Activated effector memory CD4-positive, alpha-beta T cell treated with anti-CD3 and anti-CD28 coated beads, Interleukin-2, amount 50 U/mL, for 16 hours (primary cell): ENCODE measurements around the gene PHF10.
"Not testable (repeated sequence)": the region's sequence is repeated elsewhere in the genome, so short reads cannot be mapped to it uniquely, and the experiment has no call there.

Source experiments
- DNase-seq: peaks from one replicate; pipeline ENCODE4 v3.0.0-alpha.2; 2020

The PHF10 gene

GRCh38 chr6:169722362-169723199 is 1.7 kb downstream of the PHF10 start:
- DNase-seq: peak; percentile 78

- DNase-seq: no peak
Observed at GRCh38 chr6:169720207-169720855, 4.0 kb downstream of the PHF10 start.

GRCh38 chr6:169719117-169719516 is 5.2 kb downstream of the PHF10 start:
- no peak for DNase-seq

GRCh38 chr6:169714595-169714994 is 9.7 kb downstream of the PHF10 start:
- DNase-seq: no peak

- DNase-seq: no peak
Observed at GRCh38 chr6:169714178-169714577, 10.1 kb downstream of the PHF10 start.

GRCh38 chr6:169710009-169710408 is 14.3 kb downstream of the PHF10 start:
- no peak for DNase-seq

GRCh38 chr6:169709293-169709692 is 15.0 kb downstream of the PHF10 start:
- DNase-seq: no peak

- DNase-seq: no peak
Observed at GRCh38 chr6:169707772-169708171, 16.5 kb downstream of the PHF10 start.

- DNase-seq: no peak
Observed at GRCh38 chr6:169702840-169703246, 21.5 kb downstream of the PHF10 start.

GRCh38 chr6:169701954-169702839 is 22.1 kb downstream of the PHF10 start, which contains the start of the genes C6orf120 and WDR27:
Gene C6orf120, plus strand, starts transcription at chr6:169702126. Its CDS starts 334 bp downstream, at chr6:169702460.
Gene WDR27, minus strand, starts transcription at chr6:169702029. Its CDS starts 13,024 bp downstream, at chr6:169689005.
- peak; percentile 100 for DNase-seq

GRCh38 chr6:169701311-169701953 is 22.9 kb downstream of the PHF10 start:
- DNase-seq: no peak

- no peak for DNase-seq
Observed at GRCh38 chr6:169700296-169700695, 24.0 kb downstream of the PHF10 start.

- not testable (repeated sequence) for DNase-seq
Observed at GRCh38 chr6:169697115-169697514, 27.2 kb downstream of the PHF10 start.

GRCh38 chr6:169695131-169695530 is 29.2 kb downstream of the PHF10 start:
- DNase-seq: no peak

GRCh38 chr6:169692516-169692915 is 31.8 kb downstream of the PHF10 start:
- no peak for DNase-seq

- no peak for DNase-seq
Observed at GRCh38 chr6:169691260-169691659, 33.0 kb downstream of the PHF10 start.

- no peak for DNase-seq
Observed at GRCh38 chr6:169689287-169689686, 35.0 kb downstream of the PHF10 start.

GRCh38 chr6:169685860-169686259 is 38.4 kb downstream of the PHF10 start:
- no peak for DNase-seq

GRCh38 chr6:169684056-169684455 is 40.2 kb downstream of the PHF10 start:
- no peak for DNase-seq

GRCh38 chr6:169678342-169678741 is 46.0 kb downstream of the PHF10 start:
- no peak for DNase-seq

- no peak for DNase-seq
Observed at GRCh38 chr6:169677096-169677495, 47.2 kb downstream of the PHF10 start.

- no peak for DNase-seq
Observed at GRCh38 chr6:169675011-169675410, 49.3 kb downstream of the PHF10 start.

GRCh38 chr6:169671563-169671962 is 52.7 kb downstream of the PHF10 start:
- no peak for DNase-seq
